GM19468 (cell line): ENCODE measurements around the gene GAGE12G.
"Not testable (repeated sequence)": the region's sequence is repeated elsewhere in the genome, so short reads cannot be mapped to it uniquely, and the experiment has no call there.

Experiments
- ATAC-seq: cut with Tn5 transposase; IDR thresholded peaks from one replicate; pipeline ENCODE4 v1.9.1; 2021; ENCODE audit warnings: mild to moderate bottlenecking, moderate library complexity, moderate number of reproducible peaks; ENCODE audit not compliant: unreplicated experiment; ENCODE audit errors: extremely low read depth

Gene GAGE12G, protein sequence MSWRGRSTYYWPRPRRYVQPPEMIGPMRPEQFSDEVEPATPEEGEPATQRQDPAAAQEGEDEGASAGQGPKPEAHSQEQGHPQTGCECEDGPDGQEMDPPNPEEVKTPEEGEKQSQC

DNA sequence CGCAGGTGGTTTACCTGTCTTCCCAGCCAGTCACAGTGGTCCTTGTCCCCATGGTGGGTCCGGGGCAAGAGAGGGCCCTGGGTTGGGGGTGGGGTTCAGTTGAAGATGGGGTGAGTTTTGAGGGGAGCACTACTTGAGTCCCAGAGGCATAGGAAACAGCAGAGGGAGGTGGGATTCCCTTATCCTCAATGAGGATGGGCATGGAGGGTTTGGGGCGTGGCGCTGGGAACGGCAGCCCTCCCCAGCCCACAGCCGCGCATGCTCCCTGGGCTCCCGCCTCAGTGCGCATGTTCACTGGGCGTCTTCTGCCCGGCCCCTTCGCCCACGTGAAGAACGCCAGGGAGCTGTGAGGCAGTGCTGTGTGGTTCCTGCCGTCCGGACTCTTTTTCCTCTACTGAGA, at the start of gene GAGE12G:
TSS of gene GAGE12G (plus strand) at position 301 of the 400 bp plus-strand sequence. CDS start 1,155 bp downstream, outside the sequence.
- ATAC-seq = not testable (repeated sequence)

DNA sequence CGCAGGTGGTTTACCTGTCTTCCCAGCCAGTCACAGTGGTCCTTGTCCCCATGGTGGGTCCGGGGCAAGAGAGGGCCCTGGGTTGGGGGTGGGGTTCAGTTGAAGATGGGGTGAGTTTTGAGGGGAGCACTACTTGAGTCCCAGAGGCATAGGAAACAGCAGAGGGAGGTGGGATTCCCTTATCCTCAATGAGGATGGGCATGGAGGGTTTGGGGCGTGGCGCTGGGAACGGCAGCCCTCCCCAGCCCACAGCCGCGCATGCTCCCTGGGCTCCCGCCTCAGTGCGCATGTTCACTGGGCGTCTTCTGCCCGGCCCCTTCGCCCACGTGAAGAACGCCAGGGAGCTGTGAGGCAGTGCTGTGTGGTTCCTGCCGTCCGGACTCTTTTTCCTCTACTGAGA, 38.3 kb upstream of the GAGE12G start, which contains the start of gene GAGE12C:
TSS of gene GAGE12C (plus strand) at position 301 of the 400 bp plus-strand sequence. CDS start 1,155 bp downstream, outside the sequence.
- not testable (repeated sequence) for ATAC-seq

DNA sequence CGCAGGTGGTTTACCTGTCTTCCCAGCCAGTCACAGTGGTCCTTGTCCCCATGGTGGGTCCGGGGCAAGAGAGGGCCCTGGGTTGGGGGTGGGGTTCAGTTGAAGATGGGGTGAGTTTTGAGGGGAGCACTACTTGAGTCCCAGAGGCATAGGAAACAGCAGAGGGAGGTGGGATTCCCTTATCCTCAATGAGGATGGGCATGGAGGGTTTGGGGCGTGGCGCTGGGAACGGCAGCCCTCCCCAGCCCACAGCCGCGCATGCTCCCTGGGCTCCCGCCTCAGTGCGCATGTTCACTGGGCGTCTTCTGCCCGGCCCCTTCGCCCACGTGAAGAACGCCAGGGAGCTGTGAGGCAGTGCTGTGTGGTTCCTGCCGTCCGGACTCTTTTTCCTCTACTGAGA, 28.8 kb upstream of the GAGE12G start, which contains the start of gene GAGE12D:
TSS of gene GAGE12D (plus strand) at position 301 of the 400 bp plus-strand sequence. CDS start 1,155 bp downstream, outside the sequence.
- not testable (repeated sequence) for ATAC-seq

DNA sequence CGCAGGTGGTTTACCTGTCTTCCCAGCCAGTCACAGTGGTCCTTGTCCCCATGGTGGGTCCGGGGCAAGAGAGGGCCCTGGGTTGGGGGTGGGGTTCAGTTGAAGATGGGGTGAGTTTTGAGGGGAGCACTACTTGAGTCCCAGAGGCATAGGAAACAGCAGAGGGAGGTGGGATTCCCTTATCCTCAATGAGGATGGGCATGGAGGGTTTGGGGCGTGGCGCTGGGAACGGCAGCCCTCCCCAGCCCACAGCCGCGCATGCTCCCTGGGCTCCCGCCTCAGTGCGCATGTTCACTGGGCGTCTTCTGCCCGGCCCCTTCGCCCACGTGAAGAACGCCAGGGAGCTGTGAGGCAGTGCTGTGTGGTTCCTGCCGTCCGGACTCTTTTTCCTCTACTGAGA, 19.2 kb upstream of the GAGE12G start, which contains the start of gene GAGE12E:
TSS of gene GAGE12E (plus strand) at position 301 of the 400 bp plus-strand sequence. CDS start 1,155 bp downstream, outside the sequence.
- ATAC-seq = not testable (repeated sequence)

DNA sequence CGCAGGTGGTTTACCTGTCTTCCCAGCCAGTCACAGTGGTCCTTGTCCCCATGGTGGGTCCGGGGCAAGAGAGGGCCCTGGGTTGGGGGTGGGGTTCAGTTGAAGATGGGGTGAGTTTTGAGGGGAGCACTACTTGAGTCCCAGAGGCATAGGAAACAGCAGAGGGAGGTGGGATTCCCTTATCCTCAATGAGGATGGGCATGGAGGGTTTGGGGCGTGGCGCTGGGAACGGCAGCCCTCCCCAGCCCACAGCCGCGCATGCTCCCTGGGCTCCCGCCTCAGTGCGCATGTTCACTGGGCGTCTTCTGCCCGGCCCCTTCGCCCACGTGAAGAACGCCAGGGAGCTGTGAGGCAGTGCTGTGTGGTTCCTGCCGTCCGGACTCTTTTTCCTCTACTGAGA, 9.7 kb upstream of the GAGE12G start, which contains the start of gene GAGE12F:
TSS of gene GAGE12F (plus strand) at position 301 of the 400 bp plus-strand sequence. CDS start 1,155 bp downstream, outside the sequence.
- ATAC-seq = not testable (repeated sequence)

DNA sequence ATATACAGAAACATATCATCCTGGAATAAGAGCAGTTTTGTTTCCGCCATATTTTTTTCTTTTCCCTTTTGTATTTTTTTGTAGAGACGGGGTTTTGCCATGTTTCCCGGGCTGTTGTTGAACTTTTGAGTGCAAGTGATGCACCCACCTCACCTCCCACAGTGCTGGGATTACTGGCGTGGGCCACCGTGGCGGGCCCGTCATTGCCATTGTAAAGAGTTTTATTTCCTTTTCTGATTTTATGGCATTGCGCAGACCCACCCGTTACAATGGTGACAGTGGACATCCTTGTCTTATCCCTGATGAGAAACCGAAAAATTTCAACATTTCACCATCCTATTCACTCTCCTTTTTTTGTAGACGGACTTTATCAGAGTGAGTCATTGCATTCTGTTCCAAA, 1.5 kb upstream of the GAGE12G start:
- ATAC-seq = not testable (repeated sequence)

DNA sequence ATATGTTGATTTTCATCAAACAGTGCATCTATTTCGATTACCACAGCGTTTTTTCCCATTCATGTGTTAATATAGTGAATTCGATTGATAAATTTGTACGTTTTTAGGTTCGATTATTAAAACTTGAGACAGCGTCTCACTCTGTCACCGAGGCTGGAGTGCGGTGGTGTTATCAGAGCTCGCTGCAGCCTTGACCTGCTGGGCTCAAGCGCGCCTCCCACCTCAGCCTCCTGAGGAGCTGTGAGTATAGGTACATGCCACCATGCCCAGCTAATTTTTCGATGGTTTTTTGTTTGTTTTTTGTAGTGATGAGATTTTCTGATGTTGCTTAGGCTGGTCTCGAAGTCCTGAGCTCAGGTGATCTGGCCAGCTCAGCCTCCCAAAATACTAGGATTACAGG, 1.0 kb upstream of the GAGE12G start:
- not testable (repeated sequence) for ATAC-seq

DNA sequence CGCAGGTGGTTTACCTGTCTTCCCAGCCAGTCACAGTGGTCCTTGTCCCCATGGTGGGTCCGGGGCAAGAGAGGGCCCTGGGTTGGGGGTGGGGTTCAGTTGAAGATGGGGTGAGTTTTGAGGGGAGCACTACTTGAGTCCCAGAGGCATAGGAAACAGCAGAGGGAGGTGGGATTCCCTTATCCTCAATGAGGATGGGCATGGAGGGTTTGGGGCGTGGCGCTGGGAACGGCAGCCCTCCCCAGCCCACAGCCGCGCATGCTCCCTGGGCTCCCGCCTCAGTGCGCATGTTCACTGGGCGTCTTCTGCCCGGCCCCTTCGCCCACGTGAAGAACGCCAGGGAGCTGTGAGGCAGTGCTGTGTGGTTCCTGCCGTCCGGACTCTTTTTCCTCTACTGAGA, 9.4 kb downstream of the GAGE12G start, which contains the start of gene GAGE12H:
TSS of gene GAGE12H (plus strand) at position 301 of the 400 bp plus-strand sequence. CDS start 1,155 bp downstream, outside the sequence.
- ATAC-seq = not testable (repeated sequence)

DNA sequence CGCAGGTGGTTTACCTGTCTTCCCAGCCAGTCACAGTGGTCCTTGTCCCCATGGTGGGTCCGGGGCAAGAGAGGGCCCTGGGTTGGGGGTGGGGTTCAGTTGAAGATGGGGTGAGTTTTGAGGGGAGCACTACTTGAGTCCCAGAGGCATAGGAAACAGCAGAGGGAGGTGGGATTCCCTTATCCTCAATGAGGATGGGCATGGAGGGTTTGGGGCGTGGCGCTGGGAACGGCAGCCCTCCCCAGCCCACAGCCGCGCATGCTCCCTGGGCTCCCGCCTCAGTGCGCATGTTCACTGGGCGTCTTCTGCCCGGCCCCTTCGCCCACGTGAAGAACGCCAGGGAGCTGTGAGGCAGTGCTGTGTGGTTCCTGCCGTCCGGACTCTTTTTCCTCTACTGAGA, 19.0 kb downstream of the GAGE12G start, which contains the start of gene GAGE2A:
TSS of gene GAGE2A (plus strand) at position 301 of the 400 bp plus-strand sequence. CDS start 1,155 bp downstream, outside the sequence.
- ATAC-seq = not testable (repeated sequence)

DNA sequence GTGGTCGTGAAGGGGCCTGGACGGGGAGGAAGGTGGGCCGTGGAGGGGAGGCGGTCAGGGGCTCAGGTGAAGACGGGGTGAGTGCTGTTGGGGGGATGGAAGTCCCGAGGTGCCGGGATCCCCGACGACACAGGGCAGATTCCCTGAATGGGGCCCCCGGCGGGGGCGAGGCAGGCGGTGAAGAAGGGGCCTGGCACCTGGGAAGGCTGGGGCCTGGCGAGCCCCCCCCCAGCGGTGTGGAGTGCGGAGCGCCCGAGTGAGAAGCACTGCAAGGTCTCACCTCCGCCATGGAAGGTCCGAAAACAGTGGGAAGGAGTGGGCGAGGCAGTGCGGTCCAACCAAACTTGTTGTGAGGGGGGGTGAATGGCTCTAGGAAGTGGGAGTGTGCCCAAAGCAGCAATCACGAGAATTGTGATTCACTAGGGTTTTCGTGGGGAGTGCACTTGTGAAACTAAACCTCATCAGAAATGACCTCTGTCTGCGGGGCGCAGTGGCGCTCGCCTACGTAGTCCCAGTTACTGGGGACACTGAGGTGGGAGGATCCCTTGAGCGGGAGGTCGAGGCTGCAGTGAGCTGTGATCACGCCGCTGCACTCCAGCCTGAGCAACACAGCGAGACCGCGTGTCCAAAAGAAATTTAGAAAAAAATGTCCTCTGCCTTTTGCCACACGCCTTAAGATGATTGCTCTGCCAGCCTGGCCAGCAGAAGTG, 19.7 kb downstream of the GAGE12G start:
- ATAC-seq = not testable (repeated sequence)

DNA sequence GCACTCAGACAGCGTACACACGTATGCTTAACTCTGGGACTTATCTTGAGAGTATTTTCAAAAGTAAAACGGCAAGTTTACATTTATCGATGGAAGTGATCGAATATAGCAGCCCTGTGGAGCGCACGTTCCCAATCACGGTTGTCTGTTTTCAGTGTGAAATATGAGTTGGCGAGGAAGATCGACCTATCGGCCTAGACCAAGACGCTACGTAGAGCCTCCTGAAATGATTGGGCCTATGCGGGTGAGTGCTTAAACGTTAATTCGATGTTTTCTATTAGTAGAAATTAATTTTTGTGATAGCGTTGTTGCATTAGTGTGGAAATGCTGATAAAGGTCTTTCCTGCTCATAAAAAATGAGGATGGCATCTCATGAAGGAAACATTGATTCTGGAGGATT, 20.3 kb downstream of the GAGE12G start:
- ATAC-seq = not testable (repeated sequence)

DNA sequence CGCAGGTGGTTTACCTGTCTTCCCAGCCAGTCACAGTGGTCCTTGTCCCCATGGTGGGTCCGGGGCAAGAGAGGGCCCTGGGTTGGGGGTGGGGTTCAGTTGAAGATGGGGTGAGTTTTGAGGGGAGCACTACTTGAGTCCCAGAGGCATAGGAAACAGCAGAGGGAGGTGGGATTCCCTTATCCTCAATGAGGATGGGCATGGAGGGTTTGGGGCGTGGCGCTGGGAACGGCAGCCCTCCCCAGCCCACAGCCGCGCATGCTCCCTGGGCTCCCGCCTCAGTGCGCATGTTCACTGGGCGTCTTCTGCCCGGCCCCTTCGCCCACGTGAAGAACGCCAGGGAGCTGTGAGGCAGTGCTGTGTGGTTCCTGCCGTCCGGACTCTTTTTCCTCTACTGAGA, 28.5 kb downstream of the GAGE12G start, which contains the start of gene GAGE1:
TSS of gene GAGE1 (plus strand) at position 301 of the 400 bp plus-strand sequence. CDS start 1,155 bp downstream, outside the sequence.
- not testable (repeated sequence) for ATAC-seq

DNA sequence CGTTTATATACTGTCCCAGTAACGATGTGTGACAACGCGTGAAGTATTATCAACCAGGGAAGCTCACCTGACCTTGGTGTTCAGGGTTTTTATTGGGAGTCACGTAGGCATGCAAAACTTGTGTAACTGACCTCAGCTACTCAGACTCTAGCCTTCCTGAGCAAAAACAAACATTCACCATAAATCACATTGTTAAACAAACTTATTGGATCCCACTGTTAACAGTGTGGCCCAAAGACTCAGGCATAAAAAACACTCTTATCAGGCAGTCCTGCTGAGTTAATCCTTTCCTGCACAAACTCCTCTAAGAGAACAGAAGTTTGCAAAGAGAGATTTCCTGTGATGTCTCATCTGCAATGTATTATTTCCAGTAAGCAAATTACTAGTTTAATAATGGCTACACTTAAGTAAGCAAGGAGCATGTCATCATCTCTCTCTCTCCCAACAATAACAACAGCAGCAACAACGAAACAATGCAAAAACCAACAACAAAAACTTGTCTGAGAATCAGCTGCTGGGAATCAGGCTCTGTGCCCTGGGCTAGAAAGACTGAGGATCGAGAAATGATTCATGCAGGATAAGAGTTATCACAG, 40.6 kb downstream of the GAGE12G start:
- no peak for ATAC-seq

DNA sequence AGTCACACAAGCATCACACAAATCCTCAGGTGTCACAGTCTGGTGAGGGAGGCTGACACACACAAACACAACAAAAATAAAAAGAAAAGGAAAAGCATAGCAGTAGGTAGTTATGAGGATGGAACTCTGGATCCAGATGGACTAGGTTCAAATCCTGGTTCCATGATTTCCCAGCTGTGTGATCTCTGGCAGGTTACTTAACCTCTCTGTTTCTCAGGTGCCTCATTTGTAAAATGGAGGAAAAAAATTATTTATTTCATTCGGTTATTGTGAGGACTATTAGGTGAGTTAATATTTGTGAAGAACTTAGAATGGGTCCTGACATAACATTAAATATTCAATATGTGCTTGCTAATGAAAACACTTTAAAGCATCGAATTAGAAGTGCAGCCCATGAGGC, 48.4 kb downstream of the GAGE12G start:
- no peak for ATAC-seq
